Fibroblast of pulmonary artery (primary cell): ENCODE results near the gene SAMD4A.
A peak's percentile ranks its signal among the peaks of the same experiment; 100 is the strongest.

ENCODE experiments used
- DNase-seq: peaks from one replicate; pipeline ENCODE4 v3.0.0-alpha.2; 2010; ENCODE audit warnings: low read depth
- H3K4me3 ChIP-seq: replicated peaks from 2 replicates; pipeline ENCODE4 v1.5.1; 2011; ENCODE audit warnings: low read depth, mild to moderate bottlenecking, control low read depth, low read length, moderate library complexity
- TF ChIP-seq, protein P1 (sequence below): IDR thresholded peaks from 2 replicates; pipeline ENCODE4 v1.5.1; 2011; ENCODE audit warnings: mild to moderate bottlenecking, control low read depth, low read length, inconsistent platforms; ENCODE audit errors: missing control alignments

The SAMD4A gene

DNA sequence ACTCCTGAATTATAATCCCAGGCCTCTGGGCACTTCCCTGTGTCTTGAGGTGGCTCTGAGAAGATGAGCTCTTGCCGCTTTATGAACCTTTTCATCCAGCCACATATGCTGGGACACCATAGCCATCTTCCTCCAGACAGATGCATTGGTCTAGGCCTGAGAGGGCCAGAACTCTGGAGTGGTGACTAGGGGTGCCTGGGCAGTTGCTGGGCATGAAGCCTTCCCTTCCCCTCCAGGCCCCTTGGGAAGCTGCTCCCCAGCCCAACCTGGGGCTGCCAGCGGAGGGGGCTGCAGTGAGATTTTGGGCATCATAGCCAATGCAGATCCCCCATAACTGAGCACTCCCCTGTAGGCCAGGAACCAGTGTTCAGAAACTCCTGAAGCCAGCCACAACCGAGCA is 200.5 kb downstream of the SAMD4A start:
- TF ChIP-seq, protein P1, sequence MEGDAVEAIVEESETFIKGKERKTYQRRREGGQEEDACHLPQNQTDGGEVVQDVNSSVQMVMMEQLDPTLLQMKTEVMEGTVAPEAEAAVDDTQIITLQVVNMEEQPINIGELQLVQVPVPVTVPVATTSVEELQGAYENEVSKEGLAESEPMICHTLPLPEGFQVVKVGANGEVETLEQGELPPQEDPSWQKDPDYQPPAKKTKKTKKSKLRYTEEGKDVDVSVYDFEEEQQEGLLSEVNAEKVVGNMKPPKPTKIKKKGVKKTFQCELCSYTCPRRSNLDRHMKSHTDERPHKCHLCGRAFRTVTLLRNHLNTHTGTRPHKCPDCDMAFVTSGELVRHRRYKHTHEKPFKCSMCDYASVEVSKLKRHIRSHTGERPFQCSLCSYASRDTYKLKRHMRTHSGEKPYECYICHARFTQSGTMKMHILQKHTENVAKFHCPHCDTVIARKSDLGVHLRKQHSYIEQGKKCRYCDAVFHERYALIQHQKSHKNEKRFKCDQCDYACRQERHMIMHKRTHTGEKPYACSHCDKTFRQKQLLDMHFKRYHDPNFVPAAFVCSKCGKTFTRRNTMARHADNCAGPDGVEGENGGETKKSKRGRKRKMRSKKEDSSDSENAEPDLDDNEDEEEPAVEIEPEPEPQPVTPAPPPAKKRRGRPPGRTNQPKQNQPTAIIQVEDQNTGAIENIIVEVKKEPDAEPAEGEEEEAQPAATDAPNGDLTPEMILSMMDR, result no peak
- DNase-seq, result no peak
- H3K4me3 ChIP-seq, result no peak overlapping the region

DNA sequence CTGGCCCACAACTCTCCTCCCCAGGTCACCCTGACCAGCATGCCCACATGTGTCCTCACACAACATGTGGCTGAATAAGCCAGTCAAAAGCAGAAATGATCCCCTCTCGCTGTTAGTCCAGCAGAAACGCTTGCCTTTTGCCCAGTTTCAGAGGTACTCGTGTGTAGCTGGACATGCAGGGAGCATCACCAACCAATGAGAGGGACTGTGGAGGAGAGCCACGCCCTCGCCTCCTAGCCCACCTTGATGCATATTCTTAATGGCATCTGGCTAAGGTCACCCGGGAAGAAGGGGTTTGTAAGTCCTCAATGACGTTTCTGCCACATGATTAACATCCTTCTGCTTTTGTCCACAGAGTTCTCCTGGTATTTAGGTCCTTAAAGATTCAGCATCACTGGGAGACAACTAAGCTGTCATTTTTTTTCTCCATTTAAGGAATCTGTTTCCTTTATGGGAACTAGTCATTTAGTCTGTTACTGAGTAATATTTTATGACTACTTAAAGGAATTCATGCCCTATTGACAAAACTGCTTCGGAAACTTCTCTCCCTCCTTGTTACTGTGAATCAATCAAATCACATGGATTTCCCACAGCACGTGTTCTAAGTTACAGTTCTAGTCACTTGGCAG is 201.7 kb downstream of the SAMD4A start:
- no peak for DNase-seq
- TF ChIP-seq, protein P1, result no peak
- H3K4me3 ChIP-seq, result no peak overlapping the region

DNA sequence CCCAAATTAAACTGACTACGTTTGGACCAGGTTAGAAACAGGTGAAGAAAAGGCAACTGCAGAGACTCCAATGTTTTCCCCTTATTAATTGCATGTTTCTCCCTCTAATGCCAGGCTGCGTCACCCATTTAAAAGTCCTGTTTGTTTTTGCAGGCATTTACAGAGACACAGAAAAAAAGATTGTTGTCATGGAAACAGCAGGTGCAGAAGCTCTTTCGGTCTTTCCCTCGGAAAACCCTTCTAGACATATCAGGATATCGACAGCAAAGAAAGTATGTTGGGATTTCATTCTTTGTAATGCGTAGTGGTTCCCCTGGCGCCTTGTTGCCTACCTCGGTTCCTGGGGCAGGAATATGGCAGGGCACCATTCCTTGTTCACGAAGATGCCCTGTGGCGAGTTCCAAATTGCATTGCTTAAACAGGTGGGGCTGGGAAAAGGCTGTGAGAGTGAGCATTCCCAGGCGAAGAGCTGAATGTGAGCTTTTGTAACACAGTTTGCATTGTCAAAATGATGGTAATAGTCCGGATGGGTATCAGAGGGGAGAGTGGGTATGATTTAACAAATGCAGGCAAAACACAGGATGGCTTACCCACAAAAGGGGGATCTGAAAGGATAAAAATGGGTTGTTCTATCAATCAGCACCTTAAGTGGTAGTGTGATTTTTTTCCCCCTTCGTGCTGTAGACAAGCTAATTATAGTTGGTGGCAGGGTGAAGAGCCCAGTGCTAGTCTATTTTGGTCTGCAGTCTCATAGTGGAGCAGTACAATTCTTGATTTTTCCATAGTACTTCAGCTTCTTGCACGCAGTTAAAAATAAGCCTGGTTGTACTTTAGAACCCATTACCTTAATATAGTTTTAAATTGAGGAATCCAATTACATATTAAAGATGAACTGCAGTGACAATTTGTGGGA is 203.3 kb downstream of the SAMD4A start:
- TF ChIP-seq, protein P1, result no peak
- no peak for DNase-seq
- no peak overlapping the region for H3K4me3 ChIP-seq

DNA sequence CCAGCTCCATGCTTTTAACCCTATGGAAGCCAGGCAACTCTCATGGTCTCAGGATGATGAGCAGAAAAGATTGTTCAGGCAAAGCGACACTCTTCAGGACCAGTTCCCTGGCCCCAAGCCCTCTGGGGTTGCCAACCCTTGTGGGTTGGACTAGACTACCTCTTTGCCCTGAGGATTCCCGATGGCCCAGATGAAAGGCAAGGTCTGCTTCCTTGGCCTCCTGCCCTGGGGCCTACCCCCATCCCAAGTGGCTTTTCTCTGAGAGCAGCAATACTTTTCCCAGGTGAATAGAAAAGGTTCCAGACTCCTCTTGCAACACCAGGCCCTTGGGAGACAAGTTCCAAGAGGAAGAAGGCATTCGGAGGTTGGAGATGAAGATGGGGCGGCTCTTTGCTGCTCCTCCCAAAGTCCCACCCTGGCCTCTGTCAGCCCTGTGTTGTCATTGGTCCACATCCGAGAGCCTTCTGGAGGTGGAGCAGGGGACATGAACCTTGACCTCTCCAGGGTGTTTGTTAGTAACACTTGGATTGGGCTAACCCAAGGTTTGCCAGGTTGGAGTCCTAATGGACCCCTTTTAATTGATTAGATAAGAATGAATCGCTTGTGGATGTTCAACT is 204.6 kb downstream of the SAMD4A start:
- TF ChIP-seq, protein P1, result no peak
- no peak for DNase-seq
- H3K4me3 ChIP-seq, result no peak overlapping the region

DNA sequence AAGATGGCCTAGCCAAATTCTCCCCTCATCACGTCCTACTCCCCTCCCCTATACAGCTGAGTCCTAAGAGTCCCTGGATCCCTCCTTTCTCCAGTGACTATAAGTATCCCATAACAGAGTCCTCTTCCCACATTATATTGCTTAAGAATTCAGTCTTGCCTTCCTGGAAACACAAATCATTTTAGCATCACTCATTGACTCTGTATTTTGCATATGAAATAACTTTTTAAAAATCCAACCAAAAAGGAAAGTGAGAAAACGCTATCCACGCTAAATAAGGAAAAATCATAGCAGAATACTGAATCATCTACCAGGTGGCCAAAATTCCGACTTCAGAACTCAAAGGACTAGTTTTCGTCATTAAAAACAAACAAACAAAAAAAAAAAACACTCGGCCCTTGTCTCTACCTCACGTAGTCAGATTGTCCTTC is 205.5 kb downstream of the SAMD4A start:
- peak; percentile 53 for DNase-seq
- TF ChIP-seq, protein P1, result no peak
- peak overlapping the region; percentile 32 for H3K4me3 ChIP-seq

DNA sequence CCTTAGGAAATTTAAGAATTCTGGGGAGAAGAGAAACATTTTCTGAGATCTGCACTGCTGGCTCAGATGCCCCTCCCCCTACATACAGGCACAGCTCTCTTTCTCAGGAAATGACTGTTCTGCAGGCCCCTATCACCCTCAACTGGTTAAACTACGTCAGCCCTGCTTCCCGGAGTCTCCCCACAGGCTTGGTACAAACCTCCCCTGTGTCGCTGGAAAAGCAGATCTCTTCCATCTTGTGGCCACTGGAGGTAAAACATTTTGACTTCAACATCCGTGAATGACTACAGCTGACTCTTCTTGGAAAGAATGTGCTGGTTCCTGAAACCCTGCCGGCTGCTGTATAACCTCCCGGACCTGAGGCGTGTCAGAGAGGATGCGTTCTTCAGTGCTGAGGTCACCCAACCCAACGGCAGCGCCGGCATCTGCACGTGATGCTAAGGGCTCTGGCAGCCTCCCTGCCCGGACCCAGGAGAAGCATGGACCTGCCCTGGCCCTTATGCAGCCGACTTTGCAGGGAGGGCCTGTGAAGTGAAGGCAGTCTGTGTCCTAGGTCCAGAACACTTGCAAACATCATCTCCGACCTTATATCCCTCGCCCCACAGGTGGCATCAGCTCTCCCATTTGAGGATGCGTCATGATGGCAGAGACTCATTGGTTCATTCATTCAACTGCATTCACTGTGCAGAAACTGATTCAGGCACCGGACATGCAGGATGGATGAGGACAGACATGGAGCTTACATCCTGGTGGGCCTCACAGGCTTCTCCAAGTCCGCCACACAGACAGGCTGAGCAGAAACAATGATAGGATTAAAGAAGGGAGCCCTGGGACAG is 206.5 kb downstream of the SAMD4A start:
- peak overlapping the region; percentile 32 for H3K4me3 ChIP-seq
- TF ChIP-seq, protein P1, result peak; percentile 71
- DNase-seq, result peak; percentile 100
